Thyroid gland (tissue), 4 donors: ENCODE results near the gene NRIP3.

Source experiments
- POLR2A ChIP-seq, 2 donors: fragments of 450-650 bp; IDR thresholded peaks; one replicate each; pipeline ENCODE4 v1.6.1; 2017; ENCODE audit warnings: antibody characterized with exemption in 2 of 2, mild to moderate bottlenecking in 2 of 2, moderate library complexity in 1 of 2
- TF ChIP-seq, protein P1 (sequence below), 6 experiments: fragments of 200-600 bp in 3 of 6; fragments of 450-650 bp in 3 of 6; sonication (generic) in 3 of 6; IDR thresholded peaks; one replicate each; pipeline ENCODE4 v1.5.1; 2016 to 2019; ENCODE audit warnings: antibody characterized with exemption in 6 of 6, mild to moderate bottlenecking in 2 of 6, inconsistent platforms in 1 of 6, moderate library complexity in 1 of 6

DNA sequence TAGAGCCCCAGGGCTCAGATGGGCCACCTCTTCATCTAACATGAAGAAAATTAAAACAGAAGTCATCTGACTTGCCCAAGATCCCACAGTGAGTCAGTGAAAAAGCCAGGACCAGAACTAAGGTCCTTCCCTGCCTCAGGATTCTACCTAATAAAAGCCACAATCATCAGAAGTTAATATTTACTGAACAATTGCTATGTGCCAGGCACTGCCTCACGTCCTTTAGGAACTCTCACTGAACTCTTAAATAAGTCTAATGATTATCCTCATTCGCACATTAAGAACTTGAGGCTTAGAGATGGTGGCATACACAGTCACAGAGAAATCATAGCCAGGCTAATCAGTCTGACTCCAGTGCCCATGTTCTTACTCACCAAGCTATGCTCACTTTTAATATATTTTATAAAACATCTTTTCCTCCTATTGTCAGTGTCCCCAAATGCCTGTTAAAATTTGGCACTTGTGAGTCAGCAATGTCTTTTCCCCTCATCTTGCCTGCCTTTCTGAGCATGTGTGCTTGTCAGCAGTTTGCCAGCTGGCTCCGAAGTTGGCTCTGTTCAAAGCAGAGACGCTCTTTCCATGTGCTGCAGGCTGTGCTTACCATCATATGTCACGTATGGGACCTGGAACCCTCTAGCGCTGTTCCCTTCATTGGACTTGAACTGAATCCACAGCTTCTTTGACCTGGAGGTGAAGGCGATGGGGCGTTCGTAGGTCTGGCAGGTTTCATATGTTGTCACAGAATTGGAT, 21.5 kb upstream of the NRIP3 start:
- TF ChIP-seq, protein P1, sequence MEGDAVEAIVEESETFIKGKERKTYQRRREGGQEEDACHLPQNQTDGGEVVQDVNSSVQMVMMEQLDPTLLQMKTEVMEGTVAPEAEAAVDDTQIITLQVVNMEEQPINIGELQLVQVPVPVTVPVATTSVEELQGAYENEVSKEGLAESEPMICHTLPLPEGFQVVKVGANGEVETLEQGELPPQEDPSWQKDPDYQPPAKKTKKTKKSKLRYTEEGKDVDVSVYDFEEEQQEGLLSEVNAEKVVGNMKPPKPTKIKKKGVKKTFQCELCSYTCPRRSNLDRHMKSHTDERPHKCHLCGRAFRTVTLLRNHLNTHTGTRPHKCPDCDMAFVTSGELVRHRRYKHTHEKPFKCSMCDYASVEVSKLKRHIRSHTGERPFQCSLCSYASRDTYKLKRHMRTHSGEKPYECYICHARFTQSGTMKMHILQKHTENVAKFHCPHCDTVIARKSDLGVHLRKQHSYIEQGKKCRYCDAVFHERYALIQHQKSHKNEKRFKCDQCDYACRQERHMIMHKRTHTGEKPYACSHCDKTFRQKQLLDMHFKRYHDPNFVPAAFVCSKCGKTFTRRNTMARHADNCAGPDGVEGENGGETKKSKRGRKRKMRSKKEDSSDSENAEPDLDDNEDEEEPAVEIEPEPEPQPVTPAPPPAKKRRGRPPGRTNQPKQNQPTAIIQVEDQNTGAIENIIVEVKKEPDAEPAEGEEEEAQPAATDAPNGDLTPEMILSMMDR (IDR thresholded peaks at IDR 0.05) = no peak
- TF ChIP-seq POLR2A (IDR thresholded peaks at IDR 0.05) = no peak
